ENCODE data around the gene POTEH.
"Not testable (repeated sequence)": the region's sequence is repeated elsewhere in the genome, so short reads cannot be mapped to it uniquely, and the experiment has no call there.

Gene POTEH

DNA sequence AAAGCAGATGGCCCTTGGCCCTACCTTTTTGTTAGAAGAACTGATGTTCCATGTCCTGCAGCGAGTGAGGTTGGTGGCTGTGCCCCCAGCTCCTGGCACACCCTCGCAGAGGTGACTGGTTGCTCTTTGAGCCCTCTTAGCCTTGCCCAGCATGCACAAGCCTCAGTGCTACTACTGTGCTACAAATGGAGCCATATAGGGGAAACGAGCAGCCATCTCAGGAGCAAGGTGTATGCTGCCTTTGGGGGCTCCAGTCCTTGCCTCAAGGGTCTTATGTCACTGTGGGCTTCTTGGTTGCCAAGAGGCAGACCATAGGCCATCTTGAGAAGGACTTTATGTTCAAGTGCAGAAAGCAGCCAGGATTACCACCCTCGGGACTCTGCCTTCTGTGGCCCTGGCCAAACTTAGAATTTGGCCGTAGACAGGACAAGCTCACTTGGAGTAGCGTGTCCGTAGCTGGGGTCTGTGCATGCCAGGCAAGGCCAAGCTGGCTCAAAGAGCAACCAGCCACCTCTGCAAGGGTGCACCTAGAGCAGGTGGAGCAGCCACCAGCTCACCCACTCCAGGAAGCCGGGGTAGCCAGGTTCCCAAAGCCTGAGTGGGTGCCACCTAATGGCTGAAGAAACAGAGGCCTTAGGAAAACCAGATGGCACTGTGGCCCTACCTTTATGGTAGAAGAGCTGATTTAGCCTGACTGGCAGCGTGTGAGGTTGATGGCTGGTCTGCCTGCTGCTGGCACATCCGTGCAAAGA lies 48.5 kb downstream of the POTEH start:
- DNase-seq = not testable (repeated sequence)

DNA sequence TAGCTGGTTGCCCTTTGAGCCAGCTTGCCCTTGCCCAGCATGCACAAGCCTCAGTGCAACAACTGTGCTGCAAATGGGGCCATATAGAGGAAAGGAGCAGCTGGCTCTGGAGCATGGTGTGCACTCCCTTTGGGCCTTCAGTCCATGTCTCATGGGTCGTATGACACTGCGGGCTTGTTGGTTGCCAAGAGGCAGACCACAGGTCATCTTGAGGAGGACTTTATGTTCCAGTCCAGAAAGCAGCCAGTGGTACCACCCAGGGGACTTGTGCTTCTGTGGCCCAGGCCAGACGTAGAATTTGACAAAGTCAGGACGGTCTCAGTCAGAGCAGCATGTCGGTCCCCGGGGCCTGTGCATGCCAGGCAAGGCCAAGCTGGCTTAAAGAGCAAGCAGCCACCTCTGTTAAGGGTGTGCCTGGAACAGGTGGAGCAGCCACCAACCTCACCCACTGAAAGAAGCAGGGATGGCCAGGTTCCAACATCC lies 49.1 kb downstream of the POTEH start:
- DNase-seq = not testable (repeated sequence)

DNA sequence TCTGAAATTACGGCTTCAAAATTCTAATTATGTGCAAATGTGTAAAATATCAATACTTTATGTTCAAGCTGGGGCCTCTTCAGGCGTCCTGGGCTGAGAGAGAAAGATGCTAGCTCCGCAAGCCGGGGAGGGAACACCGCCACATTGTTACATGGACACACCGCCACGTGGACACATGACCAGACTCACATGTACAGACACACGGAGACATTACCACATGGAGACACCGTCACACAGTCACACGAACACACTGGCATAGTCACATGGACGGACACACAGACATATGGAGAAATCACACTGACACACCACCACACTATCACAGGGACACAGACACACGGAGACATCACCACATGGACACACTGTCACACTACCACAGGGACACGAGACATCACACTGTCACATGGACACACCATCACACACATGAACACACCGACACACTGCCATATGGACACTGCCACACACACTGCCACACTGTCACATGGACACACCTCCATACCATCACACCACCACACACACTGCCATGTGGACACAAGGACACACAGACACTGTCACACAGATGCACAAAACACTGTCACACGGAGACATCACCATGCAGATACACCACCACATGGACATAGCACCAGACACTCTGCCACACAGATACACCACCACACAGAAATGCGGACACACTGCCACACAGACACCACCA lies 58.0 kb downstream of the POTEH start:
- not testable (repeated sequence) for DNase-seq

DNA sequence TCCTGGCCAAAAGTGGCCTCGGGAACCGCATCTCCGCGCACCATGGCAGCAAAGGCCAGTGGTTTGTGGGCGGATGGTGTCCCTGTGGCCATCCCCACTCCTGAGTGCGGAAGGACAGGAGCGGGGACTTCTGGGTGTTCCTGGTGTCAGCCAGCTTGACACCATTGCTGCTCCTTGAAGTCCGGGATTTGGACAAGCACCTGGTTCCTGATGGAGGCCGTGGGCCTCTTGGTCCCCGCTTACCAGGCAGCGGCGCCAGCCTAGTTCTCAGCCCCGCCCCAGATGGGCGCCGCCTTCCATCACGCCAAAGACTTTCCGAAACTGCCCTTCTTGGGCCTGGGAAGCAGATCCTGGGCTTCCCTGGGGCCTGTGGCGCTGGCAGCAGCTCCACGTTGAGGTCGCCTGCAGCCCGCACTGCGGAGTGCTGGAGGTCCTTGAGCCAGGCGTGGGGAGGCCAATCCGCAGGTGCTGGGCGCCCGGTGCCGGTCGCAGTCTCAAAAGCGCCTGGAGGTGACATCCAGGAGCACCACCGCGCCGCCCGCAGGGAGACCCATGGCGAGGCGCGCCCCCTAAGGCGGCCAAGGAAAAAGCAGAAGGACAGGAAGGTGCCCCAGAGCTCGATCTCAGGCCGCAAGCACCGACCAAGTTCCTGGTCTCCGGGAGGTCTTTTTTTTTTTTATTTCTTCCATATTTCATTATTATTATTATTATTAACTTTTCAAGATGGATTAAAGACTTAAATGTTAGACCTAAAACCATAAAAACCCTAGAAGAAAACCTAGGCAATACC lies 59.5 kb downstream of the POTEH start:
- DNase-seq = not testable (repeated sequence)

DNA sequence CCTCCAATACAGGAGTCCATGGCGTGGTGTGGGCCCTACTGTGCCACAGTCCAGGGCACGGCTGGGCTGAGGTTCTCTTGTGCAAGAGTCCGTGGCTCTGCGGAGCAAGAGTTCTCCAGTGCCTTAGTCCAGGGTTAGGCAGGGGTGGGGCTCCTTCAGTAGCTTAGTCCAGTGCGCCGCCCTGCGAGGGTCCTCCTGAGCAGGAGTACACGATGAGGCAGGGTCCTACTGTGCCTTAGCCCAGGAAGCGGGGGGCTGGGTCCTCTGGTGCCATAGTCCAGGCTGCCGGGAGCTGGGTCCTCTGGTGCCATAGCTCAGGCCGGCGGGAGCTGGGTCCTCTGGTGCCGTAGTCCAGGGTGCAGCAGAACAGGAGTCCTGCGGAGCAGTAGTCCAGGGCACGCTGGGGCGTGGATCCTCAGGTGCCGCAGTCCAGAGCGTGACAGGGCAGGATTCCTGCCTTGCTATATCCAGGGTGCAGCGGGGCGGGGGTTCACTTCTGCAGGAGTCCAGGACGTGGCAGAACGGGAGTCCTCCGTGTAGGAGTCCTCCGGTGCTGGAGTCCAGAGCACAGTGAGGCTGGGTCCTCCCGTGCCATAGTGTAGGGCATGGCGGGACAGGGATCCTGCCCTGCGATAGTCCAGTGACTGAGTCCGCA lies 69.7 kb downstream of the POTEH start:
- not testable (repeated sequence) for DNase-seq

DNA sequence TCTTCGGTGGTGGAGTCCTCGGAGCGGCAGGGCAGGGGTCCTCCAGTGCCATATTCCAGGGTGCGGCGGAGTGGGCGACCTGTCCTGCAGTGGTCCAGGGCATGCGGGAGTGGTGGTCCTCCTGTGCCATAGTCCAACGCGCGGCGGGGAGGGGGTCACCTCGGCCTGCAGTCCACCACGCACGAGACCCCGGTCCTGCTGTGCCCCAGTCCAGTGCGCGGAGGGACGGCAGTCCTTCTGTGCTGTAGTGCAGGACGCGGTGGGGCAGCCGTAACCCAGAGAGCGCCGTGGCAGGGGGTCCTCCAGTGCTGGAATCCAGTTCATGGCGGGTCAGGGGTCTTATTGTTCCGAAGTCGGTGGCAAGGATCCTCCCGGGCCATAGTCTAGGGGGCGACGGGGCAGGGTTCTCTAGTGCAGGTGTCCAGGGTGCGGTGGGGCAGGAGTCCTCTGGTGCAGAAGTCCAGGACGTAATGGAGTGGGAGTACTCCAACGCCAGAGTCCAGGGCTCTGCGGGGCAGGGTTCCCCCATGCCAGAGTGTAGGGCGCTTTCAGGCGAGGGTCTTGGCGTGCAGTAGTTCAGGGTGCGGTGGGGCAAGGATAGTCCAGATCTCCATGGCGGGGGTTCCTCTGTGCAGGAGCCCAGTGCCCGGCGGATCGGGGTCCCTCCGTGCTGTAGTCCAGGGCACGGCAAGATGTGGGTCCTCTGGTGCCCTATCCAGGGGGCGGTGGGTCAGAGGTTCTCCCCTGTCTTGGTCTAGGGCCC lies 70.7 kb downstream of the POTEH start:
- DNase-seq = not testable (repeated sequence)

DNA sequence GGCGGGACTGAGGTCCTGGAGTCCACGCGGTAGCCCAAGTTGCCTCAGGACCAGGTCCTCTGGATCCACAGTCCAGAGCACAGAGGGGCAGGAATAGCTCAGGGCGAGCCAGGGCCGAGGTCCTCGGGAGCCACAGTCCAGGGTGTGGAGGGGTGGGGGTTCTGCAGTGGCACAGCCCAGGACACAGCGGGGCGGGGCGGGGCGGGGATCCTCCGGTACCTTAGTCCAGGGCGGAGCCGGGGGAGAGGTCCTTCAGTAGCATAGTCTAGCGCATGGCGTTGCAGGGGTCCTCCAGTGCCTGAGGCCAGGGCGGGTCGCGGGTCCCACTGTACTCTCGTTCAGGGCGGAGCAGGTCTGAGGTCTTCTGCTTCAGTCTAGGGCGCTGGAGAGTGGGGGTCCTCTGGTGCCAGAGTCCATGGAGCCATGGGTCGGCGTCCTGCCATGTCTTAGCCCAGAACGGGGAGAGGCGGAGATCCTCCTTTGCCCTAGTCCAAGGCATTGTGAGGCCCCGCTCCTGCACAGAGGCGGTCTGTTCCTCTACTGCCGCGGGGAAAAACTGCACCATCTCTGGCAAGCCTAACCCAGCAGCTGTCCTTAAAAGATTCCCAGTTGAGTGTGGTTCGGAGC lies 71.4 kb downstream of the POTEH start:
- not testable (repeated sequence) for DNase-seq

DNA sequence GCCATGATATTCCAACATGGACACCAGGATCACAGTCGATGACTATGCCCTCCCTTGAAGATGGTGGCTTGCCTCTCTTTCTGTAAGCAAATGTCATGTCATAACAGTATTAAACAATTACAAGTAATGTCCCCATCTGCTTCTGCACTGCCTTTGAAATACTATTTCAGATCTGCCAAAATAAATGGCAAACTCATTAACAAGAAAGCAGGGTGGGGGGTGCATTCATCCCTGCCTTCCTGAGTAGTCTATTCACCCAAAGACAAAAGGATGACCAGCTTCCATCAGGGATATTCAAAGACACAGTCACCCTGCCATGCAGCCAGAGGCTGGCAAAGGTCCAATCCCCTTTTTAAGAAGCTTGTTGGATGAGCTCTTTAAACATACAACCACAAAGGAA lies 73.7 kb downstream of the POTEH start:
- DNase-seq = not testable (repeated sequence)
